CD14-positive monocyte (primary cell): ENCODE data around the gene MS4A4A. TPM values are rescaled to one million over a fixed set of nuclear protein-coding genes. Genes with fewer than 3 reads are reported as not detected.
A peak's percentile ranks its signal among the peaks of the same experiment; 100 is the strongest.

Experiments used
- DNase-seq, 3 donors: peaks; one replicate each; pipeline ENCODE4 v3.0.0-alpha.2; 2011 to 2022
- H2AFZ ChIP-seq: 2 replicates; pipeline ENCODE4 v1.6.0; 2012; ENCODE audit warnings: mild to moderate bottlenecking, low read depth, low read length, inconsistent platforms; ENCODE audit not compliant: insufficient read depth, poor library complexity, severe bottlenecking
- H3K27ac ChIP-seq, 2 donors: 1 replicate in 1 of 2; 2 replicates in 1 of 2; pipeline ENCODE4 v1.5.1; 2012 to 2013; ENCODE audit warnings: low read length in 2 of 2, control low read depth in 1 of 2, inconsistent platforms in 1 of 2, low read depth in 1 of 2, mild to moderate bottlenecking in 1 of 2
- H3K27me3 ChIP-seq, 2 donors: one replicate each; pipeline versions ENCODE4 v1.6.0 to v1.6.1; 2011 to 2013; ENCODE audit warnings: low read length in 2 of 2; ENCODE audit not compliant: control insufficient read depth in 2 of 2, insufficient read depth in 2 of 2
- H3K36me3 ChIP-seq, 2 donors: replicated peaks in 1 of 2; 1 replicate in 1 of 2; 2 replicates in 1 of 2; pipeline versions ENCODE4 v1.5.1 to v1.6.1; 2012 to 2013; ENCODE audit warnings: low read length in 2 of 2, control low read depth in 1 of 2, inconsistent platforms in 1 of 2, mild to moderate bottlenecking in 1 of 2; ENCODE audit not compliant: insufficient read depth in 2 of 2, control insufficient read depth in 1 of 2
- H3K4me1 ChIP-seq, 2 donors: 1 replicate in 1 of 2; 2 replicates in 1 of 2; pipeline versions ENCODE4 v1.5.1 to v1.6.1; 2012 to 2013; ENCODE audit warnings: low read length in 2 of 2, control low read depth in 1 of 2, inconsistent platforms in 1 of 2, mild to moderate bottlenecking in 1 of 2, moderate library complexity in 1 of 2; ENCODE audit not compliant: insufficient read depth in 2 of 2, control insufficient read depth in 1 of 2
- H3K4me2 ChIP-seq: replicated peaks from 2 replicates; pipeline ENCODE3; 2012; ENCODE audit warnings: low read length, moderate library complexity, mild to moderate bottlenecking; ENCODE audit not compliant: poor library complexity, severe bottlenecking; ENCODE audit errors: extremely low read depth
- H3K4me3 ChIP-seq, 3 experiments: fragments of 200-600 bp in 1 of 3; sonication (generic) in 1 of 3; replicated peaks in 1 of 3; 1 replicate in 2 of 3; 2 replicates in 1 of 3; pipeline ENCODE4 v1.5.1; 2011 to 2013; ENCODE audit warnings: low read length in 3 of 3, mild to moderate bottlenecking in 3 of 3, control low read depth in 2 of 3, low read depth in 2 of 3, inconsistent platforms in 1 of 3, moderate library complexity in 1 of 3
- H3K79me2 ChIP-seq: 2 replicates; pipeline ENCODE4 v1.6.0; 2012; ENCODE audit warnings: mild to moderate bottlenecking, control low read depth, inconsistent platforms, low read length, moderate library complexity; ENCODE audit not compliant: insufficient read depth
- H3K9ac ChIP-seq: 2 replicates; pipeline ENCODE4 v1.6.0; 2017; ENCODE audit warnings: low read length, mild to moderate bottlenecking; ENCODE audit not compliant: insufficient read depth, poor library complexity, severe bottlenecking
- H3K9me3 ChIP-seq, 2 donors: replicated peaks in 1 of 2; 1 replicate in 1 of 2; 2 replicates in 1 of 2; pipeline versions ENCODE4 v1.5.1 to v1.6.1; 2012 to 2013; ENCODE audit warnings: low read length in 2 of 2, control low read depth in 1 of 2; ENCODE audit not compliant: control insufficient read depth in 1 of 2, insufficient read depth in 1 of 2
- H4K20me1 ChIP-seq: 2 replicates; pipeline ENCODE4 v1.6.0; 2012; ENCODE audit warnings: mild to moderate bottlenecking, low read length, control low read depth, moderate library complexity; ENCODE audit not compliant: insufficient read depth
- H3K27ac Mint-ChIP-seq, 7 donors: one replicate each; pipeline ENCODE4 v1.8.0; 2020; ENCODE audit warnings: mild to moderate bottlenecking in 7 of 7, mixed read lengths in 7 of 7, moderate library complexity in 6 of 7, inconsistent platforms in 2 of 7
- H3K27me3 Mint-ChIP-seq, 3 donors: one replicate each; pipeline ENCODE4 v1.8.0; 2021 to 2022; ENCODE audit warnings: low read depth in 3 of 3, mild to moderate bottlenecking in 3 of 3, mixed read lengths in 3 of 3, moderate library complexity in 3 of 3, inconsistent platforms in 1 of 3
- H3K36me3 Mint-ChIP-seq, 2 donors: one replicate each; pipeline ENCODE4 v1.8.0; 2020; ENCODE audit warnings: mixed read lengths in 2 of 2, inconsistent platforms in 1 of 2, mild to moderate bottlenecking in 1 of 2
- H3K4me1 Mint-ChIP-seq: one replicate; pipeline ENCODE4 v1.8.0; 2020; ENCODE audit warnings: mild to moderate bottlenecking, mixed read lengths
- H3K4me3 Mint-ChIP-seq, 2 donors: one replicate each; pipeline ENCODE4 v1.8.0; 2020; ENCODE audit warnings: mild to moderate bottlenecking in 2 of 2, mixed read lengths in 2 of 2, moderate library complexity in 1 of 2
- H3K9me3 Mint-ChIP-seq, 7 donors: one replicate each; pipeline ENCODE4 v1.8.0; 2020 to 2022; ENCODE audit warnings: mixed read lengths in 7 of 7, mild to moderate bottlenecking in 6 of 7, moderate library complexity in 6 of 7, inconsistent platforms in 2 of 7
- CTCF ChIP-seq: fragments of 200-600 bp; IDR thresholded peaks from one replicate; pipeline ENCODE4 v1.8.0; 2022; ENCODE audit warnings: antibody characterized with exemption, mild to moderate bottlenecking
- WGBS: methylation state at CpG from one replicate; pipeline ENCODE4 v1.1.5; 2013; ENCODE audit warnings: missing lambda C conversion rate; ENCODE audit not compliant: insufficient coverage; 5-methylcytosine and 5-hydroxymethylcytosine counted together
- intact Hi-C, 2 donors: fragments of 100-400 bp; cut with micrococcal nuclease; formaldehyde crosslinking; loops; one replicate each; pipeline versions ENCODE4 v1.15.0 to v1.15.1; 2023
- polyA plus RNA-seq, 3 donors: library from polyadenylated mRNA; depleted of rRNA in 1 of 3; unstranded in 2 of 3; stranded (reverse) in 1 of 3; fragments of 300-500 nt in 2 of 3; fragments of >200 nt in 1 of 3; fragmentation: Illumina TruSeq in 2 of 3; gene quantifications; 1 replicate in 2 of 3; 2 replicates in 1 of 3; pipeline ENCODE4 v1.2.3, GENCODE V29; 2012 to 2021

Gene MS4A4A
- polyA plus RNA-seq, 3 donors = 19.2 to 41.8 (median 27.4) TPM

GRCh38 chr11:60235321-60235720, 45.1 kb upstream of the MS4A4A start:
- Mint-ChIP-seq H3K4me3 (peak overlapping the region; percentile 49 to 88), H3K27ac (peak overlapping the region; percentile 59 to 92 (median 86)), H3K27me3 (no peaks in the 10 kb centered on the region), H3K4me1 (peaks cover 80% of the 10 kb centered on the region), H3K9me3 (peaks cover 0 to 2% (median 0%) of the 10 kb centered on the region in 7 donors), H3K36me3 (peaks cover 8% of the 10 kb centered on the region in 2 donors)
- H3K9ac ChIP-seq = peak overlapping the region; percentile 54
- peak; percentile 38 to 62 (median 51) for DNase-seq
- H3K27me3 ChIP-seq = no peaks in the 10 kb centered on the region
- H3K36me3 ChIP-seq = peaks cover 0 to 4% of the 10 kb centered on the region in 2 donors
- H3K4me2 ChIP-seq = peak overlapping the region; percentile 66
- H3K9me3 ChIP-seq = no peaks in the 10 kb centered on the region
- peak overlapping the region in 2 of 3 experiments; percentile 14 to 62 for H3K4me3 ChIP-seq
- H2AFZ ChIP-seq = peak overlapping the region; percentile 60
- intact Hi-C loops = no loop called here
- H3K79me2 ChIP-seq = peaks cover 100% of the 10 kb centered on the region
- H4K20me1 ChIP-seq = no peaks in the 10 kb centered on the region
- H3K4me1 ChIP-seq = peaks cover 58 to 65% of the 10 kb centered on the region in 2 donors
- no peak for TF ChIP-seq CTCF
- H3K27ac ChIP-seq = peak overlapping the region; percentile 66 to 80
- WGBS = no CpG with 5 or more reads among the region's 3 CpGs

GRCh38 chr11:60240662-60241061, 39.8 kb upstream of the MS4A4A start:
- no peaks in the 10 kb centered on the region for H3K27me3 Mint-ChIP-seq
- H3K4me1 Mint-ChIP-seq = peaks cover 65% of the 10 kb centered on the region
- intact Hi-C loops = loop anchor here (5.0 to 10.0 kb wide), 2 partner anchors 56 to 58 kb away; partner anchors contain the start of gene MS4A6A (in 2 of the 2)
- Histone ChIP-seq H3K79me2 (peaks cover 65% of the 10 kb centered on the region), H4K20me1 (no peaks in the 10 kb centered on the region), H3K36me3 (no peaks in the 10 kb centered on the region), H3K9ac (no peak overlapping the region), H3K4me2 (peak overlapping the region; percentile 68), H3K27me3 (no peaks in the 10 kb centered on the region), H3K27ac (peak overlapping the region; percentile 69 to 72), H3K9me3 (no peaks in the 10 kb centered on the region), H3K4me3 (peak overlapping the region in 2 of 3 experiments; percentile 47 to 63), H3K4me1 (peaks cover 51 to 59% of the 10 kb centered on the region in 2 donors), H2AFZ (peak overlapping the region; percentile 69)
- H3K36me3 Mint-ChIP-seq = peaks cover 5% of the 10 kb centered on the region in 2 donors
- H3K4me3 Mint-ChIP-seq = peak overlapping the region; percentile 54 to 90
- peak in 1 of 3 donors; percentile 20 for DNase-seq
- TF ChIP-seq CTCF = no peak
- peak overlapping the region; percentile 69 to 91 (median 88) for H3K27ac Mint-ChIP-seq
- H3K9me3 Mint-ChIP-seq = peaks cover 0 to 2% (median 0%) of the 10 kb centered on the region in 7 donors
- 17% methylated on average over 1 of the region's 5 CpGs for WGBS
